GM23248 (cell line): Measurements from ENCODE around the gene PTPRK. TPM values are rescaled to one million over a fixed set of nuclear protein-coding genes. Genes with fewer than 3 reads are reported as not detected.

Experiments
- DNase-seq: peaks from one replicate; pipeline ENCODE4 v3.0.0-alpha.2; 2015
- H2AFZ ChIP-seq: fragments of 200-600 bp; sonication (generic); 2 replicates; pipeline ENCODE4 v1.6.1; 2016; ENCODE audit warnings: antibody characterized with exemption
- H3F3A ChIP-seq: fragments of 200-600 bp; sonication (generic); 2 replicates; pipeline ENCODE4 v1.6.1; 2016; ENCODE audit warnings: mild to moderate bottlenecking, antibody characterized with exemption, mixed run types; ENCODE audit not compliant: insufficient read depth
- H3K27ac ChIP-seq: fragments of 200-600 bp; sonication (generic); 2 replicates; pipeline ENCODE4 v1.5.1; 2016; ENCODE audit warnings: mild to moderate bottlenecking
- H3K27me3 ChIP-seq: fragments of 200-600 bp; sonication (generic); replicated peaks from 2 replicates; pipeline ENCODE4 v1.6.1; 2016; ENCODE audit warnings: mild to moderate bottlenecking; ENCODE audit not compliant: insufficient read depth
- H3K36me3 ChIP-seq: fragments of 200-600 bp; sonication (generic); 2 replicates; pipeline ENCODE4 v1.6.1; 2016; ENCODE audit warnings: low read depth, mild to moderate bottlenecking
- H3K4me1 ChIP-seq: fragments of 200-600 bp; sonication (generic); 2 replicates; pipeline ENCODE4 v1.6.1; 2016; ENCODE audit warnings: mild to moderate bottlenecking; ENCODE audit not compliant: insufficient read depth
- H3K4me2 ChIP-seq: fragments of 200-600 bp; sonication (generic); one replicate; pipeline ENCODE4 v1.6.1; 2016; ENCODE audit warnings: mild to moderate bottlenecking; ENCODE audit not compliant: unreplicated experiment
- H3K4me3 ChIP-seq: fragments of 200-600 bp; sonication (generic); 2 replicates; pipeline ENCODE4 v1.5.1; 2016; ENCODE audit warnings: mild to moderate bottlenecking
- H3K79me2 ChIP-seq: fragments of 200-600 bp; sonication (generic); 2 replicates; pipeline ENCODE4 v1.6.1; 2016; ENCODE audit warnings: mild to moderate bottlenecking; ENCODE audit not compliant: insufficient read depth
- H3K9ac ChIP-seq: fragments of 200-600 bp; sonication (generic); 2 replicates; pipeline ENCODE4 v1.6.1; 2016; ENCODE audit warnings: mild to moderate bottlenecking
- H3K9me2 ChIP-seq: fragments of 200-600 bp; sonication (generic); 2 replicates; pipeline ENCODE4 v1.6.1; 2016; ENCODE audit warnings: mixed run types, mild to moderate bottlenecking, moderate library complexity; ENCODE audit not compliant: insufficient read depth
- H3K9me3 ChIP-seq: fragments of 200-600 bp; sonication (generic); one replicate; pipeline ENCODE4 v1.6.1; 2017; ENCODE audit warnings: low read depth
- H4K20me1 ChIP-seq: fragments of 200-600 bp; sonication (generic); 2 replicates; pipeline ENCODE4 v1.6.0; 2016; ENCODE audit not compliant: insufficient read depth
- EZH2 ChIP-seq: fragments of 200-600 bp; sonication (generic); IDR thresholded peaks from 2 replicates; pipeline ENCODE4 v1.6.1; 2018; ENCODE audit warnings: antibody characterized with exemption, mild to moderate bottlenecking; ENCODE audit not compliant: insufficient read depth, poor library complexity, severe bottlenecking
- EZH2phosphoT487 ChIP-seq: fragments of 200-600 bp; sonication (generic); IDR thresholded peaks from 2 replicates; pipeline ENCODE4 v1.6.1; 2018; ENCODE audit warnings: antibody characterized with exemption, moderate library complexity, mild to moderate bottlenecking, low read depth; ENCODE audit not compliant: insufficient read depth
- WGBS, 2 experiments: methylation state at CpG; one replicate each; pipeline ENCODE4 v1.1.6; 2015 to 2017; ENCODE audit warnings: low lambda C conversion rate in 2 of 2, low coverage in 1 of 2; ENCODE audit errors: missing lambda C conversion rate in 2 of 2; 5-methylcytosine and 5-hydroxymethylcytosine counted together
- in situ Hi-C: fragments of 300-500 bp; cut with MboI; formaldehyde crosslinking; loops from 2 replicates; pipeline ENCODE4 v1.15.0; 2020
- polyA plus RNA-seq: library from polyadenylated mRNA; unstranded; fragments of >200 nt; fragmentation: Nextera tagmentation; extraction: Ambion mirVana; gene quantifications from 2 replicates; pipeline ENCODE4 v1.2.1, GENCODE V29; 2016
- total RNA-seq: library from RNA; depleted of rRNA; stranded (reverse); fragments of >200 nt; shearing (Covaris generic); gene quantifications from 2 replicates; pipeline ENCODE4 v1.2.3, GENCODE V29; 2014

Gene PTPRK
- total and polyA plus RNA-seq, 2 experiments from 2014 or later: 22.3 to 34.5 TPM

GRCh38 chr6:128346569-128346968, 173.8 kb downstream of the PTPRK start:
- WGBS, 2 experiments: 95% methylated on average over 1 of the region's 1 CpG
- DNase-seq: no peak
- Histone ChIP-seq H3K9me2 (no peaks in the 10 kb centered on the region; the same call in 1 of the 2 replicates), H3K27ac (no peak overlapping the region), H3K27me3 (no peaks in the 10 kb centered on the region), H2AFZ (no peak overlapping the region), H3K4me1 (peaks cover 10% of the 10 kb centered on the region; the same call in 1 of the 2 replicates), H3K9ac (no peak overlapping the region), H3K79me2 (0 out of 2 replicates have a peak, but pooled peaks cover 5% of the 10 kb centered on the region), H3K36me3 (no peaks in the 10 kb centered on the region), H3K4me2 (no peak overlapping the region), H3K9me3 (no peaks in the 10 kb centered on the region), H4K20me1 (0 out of 2 replicates have a peak, but pooled peaks cover 4% of the 10 kb centered on the region), H3K4me3 (no peak overlapping the region), H3F3A (peaks cover 9% of the 10 kb centered on the region; the same call in 1 of the 2 replicates)
- in situ Hi-C loops: no loop called here
- TF ChIP-seq EZH2: no peak
- no peak for TF ChIP-seq EZH2phosphoT487

- H2AFZ ChIP-seq: no peak overlapping the region
- no peaks in the 10 kb centered on the region for H3K27me3 ChIP-seq
- no peaks in the 10 kb centered on the region for H3K4me1 ChIP-seq
- 0 out of 2 replicates have a peak, but pooled peaks cover 4% of the 10 kb centered on the region for H4K20me1 ChIP-seq
- no peaks in the 10 kb centered on the region for H3K9me2 ChIP-seq
- DNase-seq: no peak
- in situ Hi-C loops: no loop called here
- no peak overlapping the region for H3K4me3 ChIP-seq
- no peak overlapping the region for H3K9ac ChIP-seq
- no peak overlapping the region for H3K27ac ChIP-seq
- 98% methylated on average over 4 of the region's 4 CpGs for whole genome bisulfite sequencing, 2 experiments
- no peak overlapping the region for H3K4me2 ChIP-seq
- no peaks in the 10 kb centered on the region for H3F3A ChIP-seq
- H3K79me2 ChIP-seq: 0 out of 2 replicates have a peak, but pooled peaks cover 5% of the 10 kb centered on the region
- no peaks in the 10 kb centered on the region for H3K9me3 ChIP-seq
- no peaks in the 10 kb centered on the region for H3K36me3 ChIP-seq
- TF ChIP-seq EZH2phosphoT487 (no peak), EZH2 (no peak)
These were observed 175.1 kb downstream of the PTPRK start for GRCh38 chr6:128345278-128345677.

- in situ Hi-C loops: no loop called here
- Histone ChIP-seq H3K27me3 (no peaks in the 10 kb centered on the region), H3K4me1 (no peaks in the 10 kb centered on the region), H4K20me1 (0 out of 2 replicates have a peak, but pooled peaks cover 2% of the 10 kb centered on the region), H3K36me3 (no peaks in the 10 kb centered on the region), H3K9ac (no peak overlapping the region), H3K79me2 (0 out of 2 replicates have a peak, but pooled peaks cover 1% of the 10 kb centered on the region), H3K27ac (no peak overlapping the region), H3K4me3 (no peak overlapping the region), H3K9me3 (no peaks in the 10 kb centered on the region), H3K9me2 (no peaks in the 10 kb centered on the region), H3K4me2 (no peak overlapping the region), H2AFZ (no peak overlapping the region), H3F3A (no peaks in the 10 kb centered on the region)
- WGBS, 2 experiments: 92 to 93% methylated on average over 3 of the region's 3 CpGs
- DNase-seq: no peak
- no peak for TF ChIP-seq EZH2
- TF ChIP-seq EZH2phosphoT487: no peak
These were observed 176.7 kb downstream of the PTPRK start for GRCh38 chr6:128343706-128344105.

GRCh38 chr6:128339635-128340450, 180.6 kb downstream of the PTPRK start:
- in situ Hi-C loops: no loop called here
- no peak for DNase-seq
- Histone ChIP-seq H3K4me2 (no peak overlapping the region), H4K20me1 (no peaks in the 10 kb centered on the region), H3K4me1 (no peaks in the 10 kb centered on the region), H3K9me3 (no peaks in the 10 kb centered on the region), H3K9ac (no peak overlapping the region), H3K4me3 (no peak overlapping the region), H3K9me2 (no peaks in the 10 kb centered on the region), H3K36me3 (no peaks in the 10 kb centered on the region), H2AFZ (no peak overlapping the region), H3F3A (no peaks in the 10 kb centered on the region), H3K27me3 (no peaks in the 10 kb centered on the region), H3K27ac (no peak overlapping the region), H3K79me2 (no peaks in the 10 kb centered on the region)
- TF ChIP-seq EZH2: no peak
- TF ChIP-seq EZH2phosphoT487: no peak
- WGBS, 2 experiments: 100% methylated on average over 1 of the region's 1 CpG
